ENCODE data around the gene TNFAIP1.
A peak's percentile ranks its signal among the peaks of the same experiment; 100 is the strongest.

The TNFAIP1 gene

GRCh38 chr17:28372203-28372944 lies 36.8 kb downstream of the TNFAIP1 start:
- DNase-seq: peak; percentile 46

- no peak for DNase-seq
Observed at GRCh38 chr17:28372945-28373274, 37.3 kb downstream of the TNFAIP1 start.

GRCh38 chr17:28379814-28380801 lies 44.5 kb downstream of the TNFAIP1 start:
- no peak for DNase-seq

GRCh38 chr17:28381141-28381825 lies 45.7 kb downstream of the TNFAIP1 start:
- peak; percentile 40 for DNase-seq

- peak; percentile 76 for DNase-seq
Observed at GRCh38 chr17:28384281-28385036, 48.9 kb downstream of the TNFAIP1 start.

- DNase-seq: no peak
Observed at GRCh38 chr17:28385037-28385400, 49.5 kb downstream of the TNFAIP1 start.

GRCh38 chr17:28385406-28385805 lies 49.8 kb downstream of the TNFAIP1 start:
- peak; percentile 24 for DNase-seq

GRCh38 chr17:28386391-28386790 lies 50.8 kb downstream of the TNFAIP1 start:
- no peak for DNase-seq

- no peak for DNase-seq
Observed at GRCh38 chr17:28388106-28388505, 52.5 kb downstream of the TNFAIP1 start.

GRCh38 chr17:28390141-28390540 lies 54.6 kb downstream of the TNFAIP1 start:
- DNase-seq: no peak

GRCh38 chr17:28390563-28390962 lies 55.0 kb downstream of the TNFAIP1 start:
- DNase-seq: no peak

GRCh38 chr17:28390984-28391383 lies 55.4 kb downstream of the TNFAIP1 start:
- no peak for DNase-seq

GRCh38 chr17:28391401-28391800 lies 55.8 kb downstream of the TNFAIP1 start:
- no peak for DNase-seq

GRCh38 chr17:28392491-28392890 lies 56.9 kb downstream of the TNFAIP1 start:
- no peak for DNase-seq

- no peak for DNase-seq
Observed at GRCh38 chr17:28394337-28395116, 59.0 kb downstream of the TNFAIP1 start.

- no peak for DNase-seq
Observed at GRCh38 chr17:28395426-28395825, 59.9 kb downstream of the TNFAIP1 start.

- DNase-seq: no peak
Observed at GRCh38 chr17:28395968-28396367, 60.4 kb downstream of the TNFAIP1 start.
